CD14-positive monocyte (primary cell): ENCODE results near the gene POU6F2. TPM values are rescaled to one million over a fixed set of nuclear protein-coding genes. Genes with fewer than 3 reads are reported as not detected.

Experiments
- DNase-seq, 3 donors: peaks; one replicate each; pipeline ENCODE4 v3.0.0-alpha.2; 2011 to 2022
- H2AFZ ChIP-seq: 2 replicates; pipeline ENCODE4 v1.6.0; 2012; ENCODE audit warnings: mild to moderate bottlenecking, low read depth, low read length, inconsistent platforms; ENCODE audit not compliant: insufficient read depth, poor library complexity, severe bottlenecking
- H3K27ac ChIP-seq, 2 donors: 1 replicate in 1 of 2; 2 replicates in 1 of 2; pipeline ENCODE4 v1.5.1; 2012 to 2013; ENCODE audit warnings: low read length in 2 of 2, control low read depth in 1 of 2, inconsistent platforms in 1 of 2, low read depth in 1 of 2, mild to moderate bottlenecking in 1 of 2
- H3K27me3 ChIP-seq, 2 donors: one replicate each; pipeline versions ENCODE4 v1.6.0 to v1.6.1; 2011 to 2013; ENCODE audit warnings: low read length in 2 of 2; ENCODE audit not compliant: control insufficient read depth in 2 of 2, insufficient read depth in 2 of 2
- H3K36me3 ChIP-seq, 2 donors: replicated peaks in 1 of 2; 1 replicate in 1 of 2; 2 replicates in 1 of 2; pipeline versions ENCODE4 v1.5.1 to v1.6.1; 2012 to 2013; ENCODE audit warnings: low read length in 2 of 2, control low read depth in 1 of 2, inconsistent platforms in 1 of 2, mild to moderate bottlenecking in 1 of 2; ENCODE audit not compliant: insufficient read depth in 2 of 2, control insufficient read depth in 1 of 2
- H3K4me1 ChIP-seq, 2 donors: 1 replicate in 1 of 2; 2 replicates in 1 of 2; pipeline versions ENCODE4 v1.5.1 to v1.6.1; 2012 to 2013; ENCODE audit warnings: low read length in 2 of 2, control low read depth in 1 of 2, inconsistent platforms in 1 of 2, mild to moderate bottlenecking in 1 of 2, moderate library complexity in 1 of 2; ENCODE audit not compliant: insufficient read depth in 2 of 2, control insufficient read depth in 1 of 2
- H3K4me2 ChIP-seq: replicated peaks from 2 replicates; pipeline ENCODE3; 2012; ENCODE audit warnings: low read length, moderate library complexity, mild to moderate bottlenecking; ENCODE audit not compliant: poor library complexity, severe bottlenecking; ENCODE audit errors: extremely low read depth
- H3K4me3 ChIP-seq, 3 experiments: fragments of 200-600 bp in 1 of 3; sonication (generic) in 1 of 3; replicated peaks in 1 of 3; 1 replicate in 2 of 3; 2 replicates in 1 of 3; pipeline ENCODE4 v1.5.1; 2011 to 2013; ENCODE audit warnings: low read length in 3 of 3, mild to moderate bottlenecking in 3 of 3, control low read depth in 2 of 3, low read depth in 2 of 3, inconsistent platforms in 1 of 3, moderate library complexity in 1 of 3
- H3K79me2 ChIP-seq: 2 replicates; pipeline ENCODE4 v1.6.0; 2012; ENCODE audit warnings: mild to moderate bottlenecking, control low read depth, inconsistent platforms, low read length, moderate library complexity; ENCODE audit not compliant: insufficient read depth
- H3K9ac ChIP-seq: 2 replicates; pipeline ENCODE4 v1.6.0; 2017; ENCODE audit warnings: low read length, mild to moderate bottlenecking; ENCODE audit not compliant: insufficient read depth, poor library complexity, severe bottlenecking
- H3K9me3 ChIP-seq, 2 donors: replicated peaks in 1 of 2; 1 replicate in 1 of 2; 2 replicates in 1 of 2; pipeline versions ENCODE4 v1.5.1 to v1.6.1; 2012 to 2013; ENCODE audit warnings: low read length in 2 of 2, control low read depth in 1 of 2; ENCODE audit not compliant: control insufficient read depth in 1 of 2, insufficient read depth in 1 of 2
- H4K20me1 ChIP-seq: 2 replicates; pipeline ENCODE4 v1.6.0; 2012; ENCODE audit warnings: mild to moderate bottlenecking, low read length, control low read depth, moderate library complexity; ENCODE audit not compliant: insufficient read depth
- H3K27ac Mint-ChIP-seq, 7 donors: one replicate each; pipeline ENCODE4 v1.8.0; 2020; ENCODE audit warnings: mild to moderate bottlenecking in 7 of 7, mixed read lengths in 7 of 7, moderate library complexity in 6 of 7, inconsistent platforms in 2 of 7
- H3K27me3 Mint-ChIP-seq, 3 donors: one replicate each; pipeline ENCODE4 v1.8.0; 2021 to 2022; ENCODE audit warnings: low read depth in 3 of 3, mild to moderate bottlenecking in 3 of 3, mixed read lengths in 3 of 3, moderate library complexity in 3 of 3, inconsistent platforms in 1 of 3
- H3K36me3 Mint-ChIP-seq, 2 donors: one replicate each; pipeline ENCODE4 v1.8.0; 2020; ENCODE audit warnings: mixed read lengths in 2 of 2, inconsistent platforms in 1 of 2, mild to moderate bottlenecking in 1 of 2
- H3K4me1 Mint-ChIP-seq: one replicate; pipeline ENCODE4 v1.8.0; 2020; ENCODE audit warnings: mild to moderate bottlenecking, mixed read lengths
- H3K4me3 Mint-ChIP-seq, 2 donors: one replicate each; pipeline ENCODE4 v1.8.0; 2020; ENCODE audit warnings: mild to moderate bottlenecking in 2 of 2, mixed read lengths in 2 of 2, moderate library complexity in 1 of 2
- H3K9me3 Mint-ChIP-seq, 7 donors: one replicate each; pipeline ENCODE4 v1.8.0; 2020 to 2022; ENCODE audit warnings: mixed read lengths in 7 of 7, mild to moderate bottlenecking in 6 of 7, moderate library complexity in 6 of 7, inconsistent platforms in 2 of 7
- WGBS: methylation state at CpG from one replicate; pipeline ENCODE4 v1.1.5; 2013; ENCODE audit warnings: missing lambda C conversion rate; ENCODE audit not compliant: insufficient coverage; 5-methylcytosine and 5-hydroxymethylcytosine counted together
- intact Hi-C, 2 donors: fragments of 100-400 bp; cut with micrococcal nuclease; formaldehyde crosslinking; loops; one replicate each; pipeline versions ENCODE4 v1.15.0 to v1.15.1; 2023
- polyA plus RNA-seq, 3 donors: library from polyadenylated mRNA; depleted of rRNA in 1 of 3; unstranded in 2 of 3; stranded (reverse) in 1 of 3; fragments of 300-500 nt in 2 of 3; fragments of >200 nt in 1 of 3; fragmentation: Illumina TruSeq in 2 of 3; gene quantifications; 1 replicate in 2 of 3; 2 replicates in 1 of 3; pipeline ENCODE4 v1.2.3, GENCODE V29; 2012 to 2021
- TF ChIP-seq, protein P1 (sequence below): fragments of 200-600 bp; IDR thresholded peaks from one replicate; pipeline ENCODE4 v1.8.0; 2022; ENCODE audit warnings: antibody characterized with exemption, mild to moderate bottlenecking

The POU6F2 gene
- polyA plus RNA-seq, 3 donors = not detected

DNA sequence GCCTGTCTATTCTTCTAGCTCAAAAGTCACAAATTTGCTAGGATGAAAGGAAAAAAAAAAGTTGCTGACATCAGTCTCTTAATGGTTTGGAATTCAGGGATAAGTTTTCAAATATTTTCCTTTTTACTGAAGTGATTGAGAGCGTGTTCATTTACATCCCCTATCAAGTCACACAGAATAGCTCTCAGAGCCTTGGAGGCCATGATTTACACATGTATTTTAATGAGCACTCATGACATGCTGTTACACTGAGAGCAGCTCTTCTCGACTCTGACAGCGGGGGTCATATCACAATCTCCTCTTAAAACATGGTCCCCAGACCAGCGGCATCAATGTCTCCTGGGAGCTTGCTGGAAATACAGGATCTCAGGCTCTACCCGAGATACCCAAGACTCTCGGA is 232.7 kb downstream of the POU6F2 start:
- no peak for DNase-seq
- Mint-ChIP-seq H3K27me3 (no peaks in the 10 kb centered on the region), H3K27ac (no peak overlapping the region), H3K9me3 (peaks cover 0 to 8% (median 2%) of the 10 kb centered on the region in 7 donors), H3K4me3 (no peak overlapping the region), H3K36me3 (no peaks in the 10 kb centered on the region), H3K4me1 (no peaks in the 10 kb centered on the region)
- intact Hi-C loops = no loop called here
- Histone ChIP-seq H3K36me3 (no peaks in the 10 kb centered on the region), H3K4me1 (no peaks in the 10 kb centered on the region), H3K9me3 (peaks cover 0 to 3% of the 10 kb centered on the region in 2 donors), H3K9ac (no peak overlapping the region), H3K27me3 (no peaks in the 10 kb centered on the region), H2AFZ (no peak overlapping the region), H3K27ac (no peak overlapping the region), H3K4me2 (no peak overlapping the region), H4K20me1 (no peaks in the 10 kb centered on the region), H3K79me2 (no peaks in the 10 kb centered on the region), H3K4me3 (no peak overlapping the region)
- WGBS = 88% methylated on average over 4 of the region's 6 CpGs
- TF ChIP-seq, protein P1, sequence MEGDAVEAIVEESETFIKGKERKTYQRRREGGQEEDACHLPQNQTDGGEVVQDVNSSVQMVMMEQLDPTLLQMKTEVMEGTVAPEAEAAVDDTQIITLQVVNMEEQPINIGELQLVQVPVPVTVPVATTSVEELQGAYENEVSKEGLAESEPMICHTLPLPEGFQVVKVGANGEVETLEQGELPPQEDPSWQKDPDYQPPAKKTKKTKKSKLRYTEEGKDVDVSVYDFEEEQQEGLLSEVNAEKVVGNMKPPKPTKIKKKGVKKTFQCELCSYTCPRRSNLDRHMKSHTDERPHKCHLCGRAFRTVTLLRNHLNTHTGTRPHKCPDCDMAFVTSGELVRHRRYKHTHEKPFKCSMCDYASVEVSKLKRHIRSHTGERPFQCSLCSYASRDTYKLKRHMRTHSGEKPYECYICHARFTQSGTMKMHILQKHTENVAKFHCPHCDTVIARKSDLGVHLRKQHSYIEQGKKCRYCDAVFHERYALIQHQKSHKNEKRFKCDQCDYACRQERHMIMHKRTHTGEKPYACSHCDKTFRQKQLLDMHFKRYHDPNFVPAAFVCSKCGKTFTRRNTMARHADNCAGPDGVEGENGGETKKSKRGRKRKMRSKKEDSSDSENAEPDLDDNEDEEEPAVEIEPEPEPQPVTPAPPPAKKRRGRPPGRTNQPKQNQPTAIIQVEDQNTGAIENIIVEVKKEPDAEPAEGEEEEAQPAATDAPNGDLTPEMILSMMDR = no peak

- no peak overlapping the region for H3K4me3 ChIP-seq
- H3K79me2 ChIP-seq = no peaks in the 10 kb centered on the region
- TF ChIP-seq, protein P1 = no peak
- no peak overlapping the region for H3K4me2 ChIP-seq
- Mint-ChIP-seq H3K27me3 (peaks cover 0 to 2% (median 1%) of the 10 kb centered on the region in 3 donors), H3K4me3 (no peak overlapping the region), H3K36me3 (no peaks in the 10 kb centered on the region), H3K27ac (no peak overlapping the region), H3K9me3 (peaks cover 0 to 8% (median 2%) of the 10 kb centered on the region in 7 donors), H3K4me1 (no peaks in the 10 kb centered on the region)
- intact Hi-C loops = no loop called here
- no peaks in the 10 kb centered on the region for H4K20me1 ChIP-seq
- no peak overlapping the region for H3K9ac ChIP-seq
- H3K36me3 ChIP-seq = no peaks in the 10 kb centered on the region
- peaks cover 0 to 3% of the 10 kb centered on the region in 2 donors for H3K9me3 ChIP-seq
- H3K27me3 ChIP-seq = no peaks in the 10 kb centered on the region
- no peak overlapping the region for H3K27ac ChIP-seq
- H2AFZ ChIP-seq = no peak overlapping the region
- no peak for DNase-seq
- 61% methylated on average over 3 of the region's 3 CpGs for WGBS
- no peaks in the 10 kb centered on the region for H3K4me1 ChIP-seq
Observed at GRCh38 chr7:39211581-39211980, 233.9 kb downstream of the POU6F2 start.
